PC-3 (cell line): Measurements from ENCODE around the gene SRP68. TPM values are rescaled to one million over a fixed set of nuclear protein-coding genes. Genes with fewer than 3 reads are reported as not detected.

Experiments
- ATAC-seq: fragments of 200-7000 bp; cut with Tn5 transposase; 2 replicates; pipeline ENCODE4 v1.9.1; 2020; ENCODE audit warnings: mild to moderate bottlenecking, moderate library complexity
- BruUV-seq: library from RNA; stranded (reverse); fragments of 400-500 nt; replicated peaks from 2 replicates; lab custom pipeline; 2021; lab: Mats Ljungman, UMichigan
- CTCF ChIA-PET: fragments of 300-600 bp; sonication (Branson Sonifier 250); formaldehyde crosslinking; loops from one replicate; lab custom pipeline; 2022; ENCODE audit warnings: antibody characterized with exemption; lab: Charles Lee
- POLR2A ChIA-PET: fragments of 300-600 bp; sonication (Branson Sonifier 250); formaldehyde crosslinking; loops from one replicate; lab custom pipeline; 2022; ENCODE audit warnings: antibody characterized with exemption; ENCODE audit not compliant: unreplicated experiment; lab: Charles Lee
- DNase-seq: peaks from one replicate; pipeline ENCODE4 v3.0.0-alpha.2; 2015
- H2AFZ ChIP-seq: fragments of 300-600 bp; sonication (generic); 2 replicates; pipeline ENCODE4 v1.6.0; 2016; ENCODE audit warnings: antibody characterized with exemption, low read length
- H3F3A ChIP-seq: fragments of 300-600 bp; sonication (generic); one replicate; pipeline ENCODE4 v1.6.0; 2017; ENCODE audit warnings: antibody characterized with exemption, low read length, control low read depth, mild to moderate bottlenecking; ENCODE audit not compliant: unreplicated experiment
- H3K27ac ChIP-seq: fragments of 300-600 bp; sonication (generic); 2 replicates; pipeline ENCODE4 v1.5.1; 2016; ENCODE audit warnings: mild to moderate bottlenecking, low read length
- H3K27me3 ChIP-seq: fragments of 300-600 bp; sonication (generic); 2 replicates; pipeline ENCODE4 v1.6.1; 2016; ENCODE audit warnings: low read length, mixed read lengths
- H3K36me3 ChIP-seq: fragments of 300-600 bp; sonication (generic); 2 replicates; pipeline ENCODE4 v1.6.1; 2016; ENCODE audit warnings: low read depth, mixed run types, low read length, mixed read lengths
- H3K4me1 ChIP-seq: fragments of 300-600 bp; sonication (generic); 2 replicates; pipeline ENCODE4 v1.5.1; 2016; ENCODE audit warnings: low read length; ENCODE audit not compliant: insufficient read depth
- H3K4me2 ChIP-seq: fragments of 300-600 bp; sonication (generic); 2 replicates; pipeline ENCODE4 v1.6.0; 2016; ENCODE audit warnings: low read length
- H3K4me3 ChIP-seq: fragments of 300-600 bp; sonication (generic); 2 replicates; pipeline ENCODE4 v1.5.1; 2016; ENCODE audit warnings: mild to moderate bottlenecking, low read length, mixed read lengths
- H3K79me2 ChIP-seq: fragments of 300-600 bp; sonication (generic); 2 replicates; pipeline ENCODE4 v1.6.1; 2017; ENCODE audit warnings: low read length, mixed read lengths
- H3K9ac ChIP-seq: fragments of 300-600 bp; sonication (generic); 2 replicates; pipeline ENCODE4 v1.6.0; 2016; ENCODE audit warnings: mild to moderate bottlenecking, low read length
- H3K9me2 ChIP-seq: fragments of 300-600 bp; sonication (generic); replicated peaks from 2 replicates; pipeline ENCODE4 v1.6.1; 2016; ENCODE audit warnings: mixed run types, low read length, mixed read lengths
- H3K9me3 ChIP-seq: fragments of 300-600 bp; sonication (generic); 2 replicates; pipeline ENCODE4 v1.6.1; 2016; ENCODE audit warnings: low read length, mixed read lengths
- H4K20me1 ChIP-seq: fragments of 300-600 bp; sonication (generic); 2 replicates; pipeline ENCODE4 v1.6.1; 2016; ENCODE audit warnings: low read length, mixed read lengths
- CTCF ChIP-seq: fragments of 300-600 bp; sonication (generic); conservative IDR thresholded peaks from 2 replicates; pipeline ENCODE4 v1.5.1; 2017; ENCODE audit warnings: antibody characterized with exemption, low read depth, mild to moderate bottlenecking, low read length
- EZH2 ChIP-seq: fragments of 300-600 bp; sonication (generic); IDR thresholded peaks from one replicate; pipeline ENCODE4 v1.6.1; 2017; ENCODE audit warnings: antibody characterized with exemption, mild to moderate bottlenecking, low read length; ENCODE audit not compliant: unreplicated experiment
- EZH2phosphoT487 ChIP-seq: fragments of 300-600 bp; sonication (generic); IDR thresholded peaks from 2 replicates; pipeline ENCODE4 v1.6.1; 2018; ENCODE audit warnings: mild to moderate bottlenecking, antibody characterized with exemption, low read length, borderline replicate concordance
- intact Hi-C: fragments of 100-400 bp; cut with micrococcal nuclease; formaldehyde crosslinking; loops from 2 replicates; pipeline ENCODE4 v1.9.0; 2023
- total RNA-seq: library from RNA; depleted of rRNA; stranded (reverse); fragments of >200 nt; gene quantifications from 2 replicates; pipeline ENCODE4 v1.2.3, GENCODE V29; 2014

Gene SRP68
- total RNA-seq, 1 experiment from 2014 or later: 60.8 TPM

GRCh38 chr17:76079956-76080767 is 7.8 kb upstream of the SRP68 start:
- no peaks in the 10 kb centered on the region for H3K4me1 ChIP-seq
- no peaks in the 10 kb centered on the region for H4K20me1 ChIP-seq
- no TSS peak for BruUV-seq
- H3K9me2 ChIP-seq: no peaks in the 10 kb centered on the region
- intact Hi-C loops: no loop called here
- peaks cover 51% of the 10 kb centered on the region for H3K27me3 ChIP-seq
- ATAC-seq (peak; percentile 11), DNase-seq (no peak)
- no peaks in the 10 kb centered on the region for H3K9me3 ChIP-seq
- ChIA-PET POLR2A (no interaction called here), CTCF (no interaction called here)
- H3K27ac ChIP-seq: no peak overlapping the region
- H3F3A ChIP-seq: no peaks in the 10 kb centered on the region
- H2AFZ ChIP-seq: no peak overlapping the region
- TF ChIP-seq EZH2: no peak
- no peak; the same call in 1 of the 2 replicates for TF ChIP-seq CTCF
- TF ChIP-seq EZH2phosphoT487: no peak
- H3K4me3 ChIP-seq: no peak overlapping the region
- no peaks in the 10 kb centered on the region for H3K79me2 ChIP-seq
- peaks cover 16% of the 10 kb centered on the region for H3K36me3 ChIP-seq
- H3K4me2 ChIP-seq: no peak overlapping the region
- no peak overlapping the region for H3K9ac ChIP-seq

- ATAC-seq (peak; percentile 2; the same call in 1 of the 2 replicates), DNase-seq (no peak)
- Histone ChIP-seq H3K4me3 (no peak overlapping the region), H3K4me2 (no peak overlapping the region), H2AFZ (no peak overlapping the region), H3K9me3 (no peaks in the 10 kb centered on the region), H3K36me3 (peaks cover 11% of the 10 kb centered on the region), H3K79me2 (no peaks in the 10 kb centered on the region), H3K9ac (no peak overlapping the region), H3K4me1 (no peaks in the 10 kb centered on the region), H3K9me2 (no peaks in the 10 kb centered on the region), H3F3A (no peaks in the 10 kb centered on the region), H3K27ac (no peak overlapping the region), H4K20me1 (no peaks in the 10 kb centered on the region), H3K27me3 (peaks cover 58% of the 10 kb centered on the region)
- intact Hi-C loops: no loop called here
- ChIA-PET POLR2A (interaction anchor here (0.6 kb wide), 1 partner anchor 100 kb away, joined by 7 read pairs; no protein-coding TSS in a partner anchor), CTCF (no interaction called here)
- no TSS peak for BruUV-seq
- TF ChIP-seq CTCF: no peak
- TF ChIP-seq EZH2: no peak
- TF ChIP-seq EZH2phosphoT487: no peak
Observed at GRCh38 chr17:76079535-76079955, 7.2 kb upstream of the SRP68 start.
